ENCODE results near the gene SGF29.
A peak's percentile ranks its signal among the peaks of the same experiment; 100 is the strongest.
"Not testable (repeated sequence)": the region's sequence is repeated elsewhere in the genome, so short reads cannot be mapped to it uniquely, and the experiment has no call there.

The SGF29 gene

GRCh38 chr16:28615486-28616223 is 61.9 kb downstream of the SGF29 start:
- peak; percentile 12 for DNase-seq

DNA sequence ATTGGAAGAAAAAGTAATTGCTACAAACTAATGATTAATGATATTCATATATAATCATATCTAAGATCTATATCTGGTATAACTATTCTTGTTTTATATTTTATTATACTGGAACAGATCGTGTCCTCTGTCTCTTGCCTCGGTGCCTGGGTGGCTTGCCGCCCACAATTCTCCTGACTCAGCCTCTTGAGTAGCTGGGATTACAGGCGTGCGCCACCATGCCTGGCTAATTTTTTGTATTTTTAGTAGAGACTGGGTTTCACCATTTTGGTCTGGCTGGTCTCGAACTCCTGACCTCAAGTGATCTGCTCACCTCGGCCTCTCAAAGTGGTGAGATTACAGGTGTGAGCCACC is 62.5 kb downstream of the SGF29 start:
- DNase-seq, result not testable (repeated sequence)

DNA sequence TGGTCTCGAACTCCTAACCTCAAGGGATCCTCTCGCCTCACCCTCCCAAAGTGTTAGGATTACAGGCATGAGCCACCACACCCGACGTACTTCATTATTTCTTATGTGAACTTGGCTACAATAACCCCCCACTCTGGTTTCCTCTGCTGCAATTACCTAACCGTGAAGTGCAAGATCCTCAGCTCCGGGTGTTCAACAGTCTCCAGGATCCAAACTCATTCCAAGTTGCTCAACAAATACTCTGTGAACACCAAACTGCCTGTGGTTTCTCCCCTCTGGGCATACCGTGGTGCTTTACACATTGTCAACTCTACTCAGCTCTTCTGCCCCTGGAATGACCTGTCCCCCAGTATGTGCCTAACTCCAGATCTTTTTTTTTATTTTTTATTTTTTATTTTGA is 62.9 kb downstream of the SGF29 start:
- no peak for DNase-seq

- no peak for DNase-seq
These were observed 64.2 kb downstream of the SGF29 start for GRCh38 chr16:28617874-28618273.

DNA sequence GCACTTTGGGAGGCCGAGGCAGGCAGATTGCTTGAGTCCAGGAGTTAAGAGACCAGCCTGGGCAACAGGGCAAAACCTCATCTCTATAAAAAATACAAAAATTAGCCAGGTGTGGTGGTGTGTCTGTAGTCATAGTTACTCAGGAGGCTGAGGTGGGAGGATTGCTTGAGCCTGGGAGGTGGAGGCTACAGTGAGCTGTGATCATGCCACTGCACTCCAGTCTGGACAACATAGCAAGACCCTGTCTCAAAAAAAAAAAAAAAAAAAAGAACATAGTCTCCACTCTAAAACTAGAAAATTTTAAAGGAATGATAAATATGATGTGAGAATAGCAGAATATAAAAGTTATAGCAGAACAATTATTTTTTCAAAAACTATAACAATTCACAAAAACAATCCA is 66.6 kb downstream of the SGF29 start:
- DNase-seq, result not testable (repeated sequence)

DNA sequence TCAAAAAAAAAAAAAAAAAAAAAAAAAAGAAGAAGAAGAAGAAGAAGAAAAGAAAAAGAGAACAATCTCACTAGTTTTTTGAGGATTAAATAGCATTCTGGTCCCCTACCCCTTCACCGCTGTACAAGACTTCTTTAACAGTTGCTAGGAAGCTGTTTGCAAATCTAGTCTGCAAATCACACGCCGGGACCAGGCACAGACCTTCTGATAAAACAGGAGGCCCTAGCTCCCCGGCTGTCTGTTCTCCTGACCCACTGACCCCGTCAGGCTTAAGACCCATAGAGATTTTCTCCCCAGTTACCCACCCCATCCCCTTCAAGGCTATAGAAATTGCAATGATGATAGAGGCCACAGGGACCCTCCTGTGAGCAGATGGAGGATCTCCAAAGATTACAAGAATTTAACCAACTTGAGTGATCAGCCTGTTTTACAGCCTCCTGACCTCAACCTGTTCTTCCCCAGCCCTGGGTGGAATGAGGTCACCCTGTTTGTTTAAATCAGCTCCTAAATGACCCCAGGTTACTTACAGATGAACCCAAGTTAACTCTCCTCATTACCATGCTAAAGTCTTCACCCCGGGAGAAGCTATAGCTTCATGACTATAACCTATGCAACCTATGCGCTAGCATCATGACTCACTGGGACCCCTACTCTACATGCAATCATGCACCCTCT is 67.9 kb downstream of the SGF29 start:
- DNase-seq, result no peak

- not testable (repeated sequence) for DNase-seq
These were observed 68.9 kb downstream of the SGF29 start for GRCh38 chr16:28622532-28623171.

DNA sequence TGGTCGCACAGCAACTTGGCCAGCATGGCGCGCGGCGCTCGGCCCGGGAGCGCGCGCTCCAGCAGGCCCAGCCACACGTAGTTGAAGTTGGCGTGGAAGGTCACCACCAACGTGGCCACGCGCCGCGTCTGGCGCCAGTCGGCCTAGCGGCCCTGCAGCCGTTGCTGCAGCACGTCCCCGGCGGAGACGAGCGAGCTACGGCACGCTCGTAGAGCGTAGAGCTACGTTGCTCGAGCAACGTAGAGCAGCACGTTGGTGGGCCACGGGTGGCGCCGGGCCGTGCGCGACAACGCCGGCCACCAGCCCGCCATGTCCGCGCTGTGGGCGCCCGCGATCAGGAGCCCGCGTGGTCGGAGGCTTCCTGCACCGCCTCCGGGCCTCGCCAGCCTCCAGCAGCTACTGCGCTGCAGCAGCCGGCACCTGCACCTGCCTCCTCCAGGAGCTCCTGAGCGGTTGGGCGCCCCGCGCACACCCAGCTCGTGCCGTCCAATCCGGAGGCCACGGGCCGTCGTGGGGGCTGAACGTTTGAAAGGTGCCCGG is 69.5 kb downstream of the SGF29 start:
- DNase-seq, result no peak

DNA sequence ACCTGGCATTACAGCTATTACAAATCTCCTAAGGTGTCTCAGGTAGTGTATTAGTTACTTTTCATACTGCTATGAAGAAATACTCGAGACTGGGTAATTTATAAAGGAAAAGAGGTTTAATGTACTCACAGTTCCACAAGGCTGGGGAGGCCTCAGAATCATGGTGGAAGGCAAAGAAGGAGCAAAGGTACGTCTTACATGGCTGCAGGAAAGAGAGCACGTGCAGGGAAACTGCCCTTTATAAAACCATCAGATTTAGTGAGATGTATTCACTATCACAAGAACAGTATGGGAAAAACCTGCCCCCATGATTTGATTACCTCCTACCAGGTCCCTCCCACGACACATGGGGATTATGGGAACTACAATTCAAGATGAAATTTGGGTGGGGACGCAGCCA is 77.2 kb downstream of the SGF29 start:
- DNase-seq, result not testable (repeated sequence)

GRCh38 chr16:28636093-28636823 is 82.5 kb downstream of the SGF29 start:
- peak; percentile 74 for DNase-seq

- not testable (repeated sequence) for DNase-seq
These were observed 84.0 kb downstream of the SGF29 start, which contains the start of gene NPIPB8 for GRCh38 chr16:28637765-28638164. Gene NPIPB8 (plus strand): TSS chr16:28638065. CDS start chr16:28638361, 296 bp downstream.

GRCh38 chr16:28638359-28638758 is 84.6 kb downstream of the SGF29 start:
- DNase-seq, result not testable (repeated sequence)

DNA sequence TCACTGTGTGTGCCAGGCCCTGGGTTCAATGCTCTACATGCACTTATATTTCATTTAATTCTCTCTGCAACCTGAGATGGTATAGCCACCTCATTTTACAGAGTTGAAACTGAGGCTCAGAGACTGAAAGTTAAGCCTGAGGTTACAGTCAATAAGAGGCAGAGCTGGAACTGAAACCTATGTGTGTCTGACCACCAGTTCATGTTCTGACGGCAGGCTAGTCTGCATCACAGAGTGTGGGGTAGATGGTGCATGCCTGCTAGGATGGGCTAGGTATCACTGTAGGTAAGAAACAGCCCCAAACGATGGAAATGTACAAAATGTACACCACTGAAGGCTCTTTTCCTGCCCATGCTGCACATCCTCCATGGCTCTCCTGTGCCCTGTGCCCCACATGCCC is 86.2 kb downstream of the SGF29 start:
- not testable (repeated sequence) for DNase-seq

All from HCEC 1CT (cell line).